Measurements from ENCODE around the gene LTBP3.

- TF ChIP-seq RFX5 (IDR thresholded peaks at IDR 0.05; ENCODE audit: low read depth, low read length) (no peak), CTCF (conservative IDR thresholded peaks at IDR 0.05; ENCODE audit: low read depth, low read length) (no peak), POLR2A (IDR thresholded peaks at IDR 0.05; ENCODE audit: low read depth, low read length) (peak; percentile 24; the same call in 1 of the 2 replicates), RCOR1 (IDR thresholded peaks at IDR 0.05; ENCODE audit: insufficient replicate concordance, low read length) (no peak), MXI1 (IDR thresholded peaks at IDR 0.05; ENCODE audit: borderline replicate concordance, low read depth, low read length) (no peak), NFE2L2 (IDR thresholded peaks at IDR 0.05; ENCODE audit: low read depth, low read length) (no peak), RAD21 (IDR thresholded peaks at IDR 0.05; ENCODE audit: low read length) (no peak), SMC3 (IDR thresholded peaks at IDR 0.05; ENCODE audit: low read depth, low read length) (no peak)
These were observed 21.5 kb downstream of the LTBP3 start for GRCh38 chr11:65536412-65537295.

Measured in IMR-90 (cell line).